GM18870 (cell line): ENCODE data around the gene LRRC28.
"Not testable (repeated sequence)": the region's sequence is repeated elsewhere in the genome, so short reads cannot be mapped to it uniquely, and the experiment has no call there.

ENCODE experiments used
- ATAC-seq: cut with Tn5 transposase; IDR thresholded peaks from one replicate; pipeline ENCODE4 v1.9.1; 2021; ENCODE audit warnings: moderate library complexity; ENCODE audit not compliant: unreplicated experiment

The LRRC28 gene

DNA sequence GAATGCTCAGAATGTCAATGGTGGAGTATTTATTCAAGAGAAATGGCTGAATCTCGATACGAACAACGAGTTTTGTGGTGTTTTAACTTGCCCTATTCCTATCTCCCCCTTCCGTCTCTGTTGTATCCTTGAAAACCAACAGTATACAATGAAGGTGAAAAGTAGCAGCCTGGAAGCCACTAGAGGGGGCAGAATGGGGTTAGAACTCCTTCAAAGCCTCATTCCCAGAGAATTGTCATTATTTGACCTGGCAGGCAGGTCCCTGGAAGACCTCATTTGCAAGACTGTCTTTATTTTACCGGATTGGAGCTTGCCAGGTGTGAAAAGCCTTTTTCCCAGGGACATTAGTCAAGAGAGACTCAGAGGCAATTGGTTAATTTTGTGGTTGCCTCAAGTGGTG, 139.4 kb downstream of the LRRC28 start:
- ATAC-seq = no peak

- no peak for ATAC-seq
Observed at GRCh38 chr15:99393641-99394040, 142.4 kb downstream of the LRRC28 start.

GRCh38 chr15:99396375-99396774, 145.1 kb downstream of the LRRC28 start:
- no peak for ATAC-seq

DNA sequence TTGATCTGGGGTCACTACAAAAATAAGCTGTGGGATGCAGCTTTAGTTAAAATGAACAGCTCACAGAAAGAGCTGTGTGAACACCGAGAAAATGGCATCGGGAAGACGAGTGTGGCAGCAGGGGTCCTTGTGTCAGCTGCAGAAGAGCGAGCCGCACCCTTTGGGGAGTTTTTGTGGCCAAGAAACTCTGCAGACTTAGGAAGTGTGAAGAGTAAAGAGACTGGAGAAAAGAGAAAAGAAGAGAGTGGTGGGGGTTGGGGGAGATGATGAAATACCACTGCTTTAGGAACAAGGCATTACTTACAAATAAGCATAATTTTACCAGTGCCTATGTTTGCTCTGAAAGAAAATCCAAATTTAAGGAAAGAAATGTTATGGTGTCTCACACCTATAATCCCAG, 147.8 kb downstream of the LRRC28 start:
- ATAC-seq = no peak

GRCh38 chr15:99399618-99400017, 148.3 kb downstream of the LRRC28 start:
- no peak for ATAC-seq

DNA sequence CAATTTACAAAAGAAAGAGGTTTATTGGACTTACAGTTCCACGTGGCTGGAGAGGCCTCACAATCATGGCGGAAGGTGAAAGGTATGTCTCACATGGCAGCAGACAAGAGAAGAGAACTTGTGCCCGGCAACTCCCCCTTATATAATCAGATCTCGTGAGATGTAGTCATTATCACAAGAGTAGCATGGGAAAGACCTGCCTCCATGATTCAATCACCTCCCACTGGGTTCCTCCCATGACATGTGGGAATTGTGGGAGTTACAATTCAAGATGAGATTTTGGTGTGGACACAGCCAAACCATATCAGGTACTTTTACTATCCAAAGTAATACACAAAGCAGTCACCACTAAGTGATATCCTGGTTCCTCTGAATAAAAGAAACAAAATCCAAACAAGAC, 149.9 kb downstream of the LRRC28 start:
- ATAC-seq = not testable (repeated sequence)

DNA sequence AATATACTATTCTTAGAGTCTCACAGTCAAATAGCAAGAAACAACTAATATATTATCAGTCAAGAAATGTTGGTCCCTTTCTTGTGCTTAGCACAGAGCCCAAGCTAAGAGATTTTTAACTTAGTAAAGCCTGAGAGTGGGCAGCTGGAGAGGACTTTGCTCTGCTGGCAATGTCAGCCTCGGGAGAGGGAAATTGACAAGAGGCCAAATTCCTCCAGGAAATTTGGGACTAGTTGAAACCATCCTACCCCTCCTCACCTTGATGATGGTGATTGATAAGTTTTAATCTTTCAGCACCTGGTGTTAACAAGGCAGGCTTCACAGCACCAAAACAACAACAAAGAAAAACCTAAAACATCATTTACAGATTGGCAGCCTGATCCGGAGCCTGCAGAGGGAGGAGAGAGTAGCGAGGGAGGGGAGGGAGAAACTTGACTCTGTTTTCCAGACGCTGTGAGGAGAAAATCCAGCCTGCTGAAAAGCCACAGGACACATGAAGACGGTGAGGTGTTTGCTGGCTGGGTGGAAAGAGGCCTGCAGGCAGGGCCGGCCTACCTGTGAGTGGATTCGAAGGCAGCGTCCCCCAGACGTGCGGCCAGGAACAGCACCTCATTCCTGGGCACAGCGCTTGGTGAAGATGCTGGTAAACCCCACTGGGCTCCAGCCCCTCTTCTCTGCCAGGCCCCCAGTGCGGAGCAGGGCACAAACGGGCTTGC, 150.9 kb downstream of the LRRC28 start:
- ATAC-seq = no peak

DNA sequence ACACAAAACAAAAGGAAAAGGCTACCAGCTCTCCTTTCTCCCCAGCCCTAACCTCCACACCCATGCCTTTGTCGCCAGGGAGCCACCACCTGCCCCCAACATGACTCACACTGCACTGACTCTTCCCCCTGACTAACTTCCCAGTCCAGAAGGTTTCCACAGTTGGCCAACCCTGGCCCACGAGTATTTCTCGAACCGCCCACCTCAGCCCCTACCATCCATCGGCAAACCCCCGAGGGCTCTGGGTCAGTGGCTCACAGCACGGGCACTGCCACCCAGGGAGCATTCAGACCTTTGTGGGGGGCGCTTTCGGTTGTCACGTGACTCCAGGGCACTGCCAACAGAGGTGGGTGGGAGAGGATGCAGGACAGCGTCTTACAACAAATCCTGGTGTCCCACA, 152.3 kb downstream of the LRRC28 start:
- ATAC-seq = no peak

DNA sequence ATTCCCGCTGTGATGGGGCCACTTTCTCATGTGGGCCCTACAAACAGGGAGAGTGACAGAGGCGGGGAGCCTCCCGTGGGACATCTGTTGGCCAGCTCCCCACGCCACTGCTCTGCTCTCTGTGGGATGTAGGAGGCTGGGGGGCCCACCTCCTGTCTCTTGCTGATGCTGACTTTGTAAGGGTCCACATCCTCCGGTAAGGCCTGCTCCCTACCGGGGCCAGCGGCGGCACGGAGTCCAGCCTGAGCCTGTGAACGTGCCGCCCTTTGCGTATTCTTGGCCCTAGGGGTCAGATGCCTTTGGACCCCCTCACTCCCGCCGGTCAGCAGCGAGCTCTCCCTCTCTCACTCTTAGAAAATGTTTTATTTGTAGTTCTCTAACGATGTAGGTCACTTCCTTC, 153.2 kb downstream of the LRRC28 start:
- ATAC-seq = no peak

- no peak for ATAC-seq
Observed at GRCh38 chr15:99406120-99406519, 154.8 kb downstream of the LRRC28 start.

- ATAC-seq = no peak
Observed at GRCh38 chr15:99406716-99407487, 155.6 kb downstream of the LRRC28 start.

DNA sequence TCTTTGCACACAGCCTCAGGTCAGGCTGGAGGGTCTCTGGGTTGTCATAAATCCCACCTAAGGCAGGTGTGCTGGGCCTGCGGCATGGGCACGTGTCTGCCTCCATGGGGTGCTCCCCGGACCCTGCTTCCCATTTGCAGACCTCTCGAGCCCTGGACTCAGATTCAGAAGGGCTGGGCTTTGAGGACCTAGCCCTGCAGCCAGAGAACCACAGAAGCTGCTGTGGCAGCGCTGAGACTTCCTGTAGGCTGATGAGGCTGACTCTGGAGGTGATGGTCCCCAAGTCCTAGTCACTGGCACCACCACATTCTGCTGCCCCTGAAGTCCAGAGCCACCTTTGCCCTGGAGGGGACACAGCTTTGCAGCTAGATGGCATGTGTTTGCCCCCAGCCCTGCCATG, 156.4 kb downstream of the LRRC28 start:
- ATAC-seq = no peak

GRCh38 chr15:99408236-99409096, 157.2 kb downstream of the LRRC28 start:
- no peak for ATAC-seq

DNA sequence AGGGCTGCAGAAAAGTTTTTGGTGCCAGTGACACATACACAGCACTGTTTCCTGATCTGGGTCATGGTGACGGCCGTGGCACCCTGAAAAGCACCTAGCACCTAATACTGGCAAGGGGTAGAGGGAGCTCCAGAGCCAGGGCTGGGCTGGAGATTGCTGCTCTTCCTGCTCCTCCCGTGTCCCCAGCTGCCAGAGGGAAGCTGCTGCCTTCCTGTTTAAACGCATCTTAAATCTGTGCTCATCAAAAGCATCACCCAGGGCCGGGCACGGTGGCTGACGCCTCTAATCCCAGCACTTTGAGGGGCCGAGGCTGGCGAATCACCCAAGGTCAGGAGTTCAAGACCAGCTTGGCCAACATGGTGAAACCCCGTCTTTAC, 157.8 kb downstream of the LRRC28 start:
- ATAC-seq = no peak

DNA sequence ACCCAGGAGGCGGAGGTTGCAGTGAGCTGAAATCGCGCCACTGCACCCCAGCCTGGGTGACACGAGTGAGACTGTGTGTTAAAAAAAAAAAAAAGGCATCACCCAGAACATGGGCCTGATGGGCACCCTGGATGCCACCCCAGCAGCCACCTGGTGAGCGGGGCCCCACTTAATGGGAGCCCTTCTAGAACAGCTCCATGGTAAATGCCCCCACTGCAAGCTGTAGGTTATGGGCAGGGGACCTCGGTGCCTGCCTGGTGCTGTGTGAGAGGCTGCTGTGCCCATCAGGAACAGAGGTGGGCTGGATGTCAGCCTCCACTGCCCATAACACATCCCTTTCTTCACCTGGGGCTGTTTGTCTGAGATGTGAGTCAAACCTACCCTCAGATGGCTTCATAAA, 158.3 kb downstream of the LRRC28 start:
- no peak for ATAC-seq

DNA sequence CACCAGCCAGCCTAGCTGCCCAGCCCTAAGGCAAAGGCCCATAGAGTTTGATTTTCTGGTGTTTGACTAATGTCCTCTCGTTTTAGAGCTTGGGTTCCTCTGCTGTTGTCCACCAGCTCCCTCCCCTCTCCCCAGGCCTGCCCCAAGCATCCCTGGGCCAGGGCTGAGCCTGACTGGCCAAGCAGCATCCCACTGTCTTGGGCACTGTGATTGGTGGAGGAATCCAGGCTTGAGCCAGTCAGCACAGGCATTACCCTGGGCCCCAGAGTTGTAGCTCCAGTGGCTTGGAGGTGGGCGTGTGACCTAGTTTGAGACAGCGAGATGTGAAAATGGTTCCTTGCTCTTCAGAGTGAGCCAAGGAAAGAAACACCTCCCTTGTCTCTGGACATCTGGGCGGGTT, 159.2 kb downstream of the LRRC28 start:
- no peak for ATAC-seq

- ATAC-seq = no peak
Observed at GRCh38 chr15:99411234-99411633, 160.0 kb downstream of the LRRC28 start.

- no peak for ATAC-seq
Observed at GRCh38 chr15:99412082-99412481, 160.8 kb downstream of the LRRC28 start.

DNA sequence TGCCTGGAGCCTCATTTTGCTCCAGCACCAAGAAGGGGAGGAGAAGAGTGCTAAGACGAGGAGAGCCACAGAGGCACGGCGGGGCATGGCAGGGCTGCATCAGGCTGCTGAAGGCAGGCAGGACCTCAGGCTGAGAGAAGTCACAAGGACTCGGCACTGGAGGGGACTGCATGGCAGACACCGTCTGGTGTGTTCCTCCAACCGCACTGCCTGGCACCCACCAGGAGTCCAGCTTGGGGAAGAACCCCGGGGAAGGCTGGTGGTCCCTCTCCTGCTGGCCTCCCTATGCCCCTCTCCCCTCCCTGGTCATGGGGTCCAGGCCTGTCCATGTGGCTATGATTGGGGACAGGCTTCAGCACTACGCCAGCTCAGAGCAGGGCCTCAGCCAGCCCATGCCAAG, 161.3 kb downstream of the LRRC28 start:
- no peak for ATAC-seq

- no peak for ATAC-seq
Observed at GRCh38 chr15:99413955-99414754, 162.9 kb downstream of the LRRC28 start.
